Measurements from ENCODE around the gene CEBPA. TPM values are rescaled to one million over a fixed set of nuclear protein-coding genes. Genes with fewer than 3 reads are reported as not detected.
"Not testable (repeated sequence)": the region's sequence is repeated elsewhere in the genome, so short reads cannot be mapped to it uniquely, and the experiment has no call there.

CEBPA gene
- total RNA-seq, 1 experiment from 2014 or later, result 10.9 TPM

- no peak for DNase-seq (ENCODE audit: low spot score)
- in situ Hi-C loops (cut with HindIII; ENCODE audit: low sequenced_read_pairs), result no loop called here
Observed at GRCh38 chr19:33303791-33304345, 1.5 kb upstream of the CEBPA start.

- in situ Hi-C loops (cut with HindIII; ENCODE audit: low sequenced_read_pairs), result no loop called here
- DNase-seq (ENCODE audit: low spot score), result peak; percentile 34
Observed at GRCh38 chr19:33302974-33303790, 848 bp upstream of the CEBPA start.

- DNase-seq (ENCODE audit: low spot score), result no peak
- in situ Hi-C loops (cut with HindIII; ENCODE audit: low sequenced_read_pairs), result no loop called here
Observed at GRCh38 chr19:33301900-33302174, 497 bp downstream of the CEBPA start.

GRCh38 chr19:33301144-33301899 is 1.0 kb downstream of the CEBPA start:
- in situ Hi-C loops (cut with HindIII; ENCODE audit: low sequenced_read_pairs), result no loop called here
- DNase-seq (ENCODE audit: low spot score), result peak; percentile 65

GRCh38 chr19:33300894-33301143 is 1.5 kb downstream of the CEBPA start:
- in situ Hi-C loops (cut with HindIII; ENCODE audit: low sequenced_read_pairs), result no loop called here
- no peak for DNase-seq (ENCODE audit: low spot score)

- DNase-seq (ENCODE audit: low spot score), result no peak
Observed at GRCh38 chr19:33300009-33300893, 2.1 kb downstream of the CEBPA start.

GRCh38 chr19:33299051-33299688 is 3.2 kb downstream of the CEBPA start:
- in situ Hi-C loops (cut with HindIII; ENCODE audit: low sequenced_read_pairs), result no loop called here
- DNase-seq (ENCODE audit: low spot score), result no peak

More at GRCh38 chr19:33300009-33300893, 2.1 kb downstream of the CEBPA start:
- in situ Hi-C loops (cut with HindIII; ENCODE audit: low sequenced_read_pairs), result no loop called here

GRCh38 chr19:33298146-33298911 is 4.0 kb downstream of the CEBPA start:
- no peak for DNase-seq (ENCODE audit: low spot score)
- in situ Hi-C loops (cut with HindIII; ENCODE audit: low sequenced_read_pairs), result no loop called here

- in situ Hi-C loops (cut with HindIII; ENCODE audit: low sequenced_read_pairs), result no loop called here
- no peak for DNase-seq (ENCODE audit: low spot score)
Observed at GRCh38 chr19:33297401-33298145, 4.8 kb downstream of the CEBPA start.

GRCh38 chr19:33296488-33296971 is 5.8 kb downstream of the CEBPA start:
- in situ Hi-C loops (cut with HindIII; ENCODE audit: low sequenced_read_pairs), result no loop called here
- DNase-seq (ENCODE audit: low spot score), result no peak

- DNase-seq (ENCODE audit: low spot score), result no peak
- in situ Hi-C loops (cut with HindIII; ENCODE audit: low sequenced_read_pairs), result no loop called here
Observed at GRCh38 chr19:33295621-33296487, 6.5 kb downstream of the CEBPA start.

- DNase-seq (ENCODE audit: low spot score); in situ Hi-C loops (cut with HindIII; ENCODE audit: low sequenced_read_pairs): not testable (repeated sequence)
Observed at GRCh38 chr19:33295046-33295445, 7.3 kb downstream of the CEBPA start.

- in situ Hi-C loops (cut with HindIII; ENCODE audit: low sequenced_read_pairs), result no loop called here
- DNase-seq (ENCODE audit: low spot score), result no peak
Observed at GRCh38 chr19:33294058-33294798, 8.1 kb downstream of the CEBPA start.

GRCh38 chr19:33293255-33294057 is 8.9 kb downstream of the CEBPA start:
- peak; percentile 43 for DNase-seq (ENCODE audit: low spot score)
- in situ Hi-C loops (cut with HindIII; ENCODE audit: low sequenced_read_pairs), result no loop called here

GRCh38 chr19:33292595-33293254 is 9.6 kb downstream of the CEBPA start:
- DNase-seq (ENCODE audit: low spot score), result no peak
- in situ Hi-C loops (cut with HindIII; ENCODE audit: low sequenced_read_pairs), result no loop called here
